ES-I3 (cell line): ENCODE results near the gene NFAT5.
"Not testable (repeated sequence)": the region's sequence is repeated elsewhere in the genome, so short reads cannot be mapped to it uniquely, and the experiment has no call there.

ENCODE experiments used
- H3K36me3 ChIP-seq: 2 replicates; pipeline ENCODE4 v1.6.1; 2013; ENCODE audit warnings: mild to moderate bottlenecking, low read length, control low read depth, moderate library complexity; ENCODE audit not compliant: insufficient read depth
- H3K4me1 ChIP-seq: 2 replicates; pipeline ENCODE4 v1.6.1; 2013; ENCODE audit warnings: mild to moderate bottlenecking, control low read depth, low read length; ENCODE audit not compliant: insufficient read depth
- H3K9ac ChIP-seq: 2 replicates; pipeline ENCODE4 v1.6.1; 2013; ENCODE audit warnings: low read depth, mild to moderate bottlenecking, low read length, moderate library complexity
- H3K9me3 ChIP-seq: 2 replicates; pipeline ENCODE4 v1.6.1; 2013; ENCODE audit warnings: mild to moderate bottlenecking, low read length, moderate library complexity; ENCODE audit not compliant: control insufficient read depth, insufficient read depth

The NFAT5 gene

DNA sequence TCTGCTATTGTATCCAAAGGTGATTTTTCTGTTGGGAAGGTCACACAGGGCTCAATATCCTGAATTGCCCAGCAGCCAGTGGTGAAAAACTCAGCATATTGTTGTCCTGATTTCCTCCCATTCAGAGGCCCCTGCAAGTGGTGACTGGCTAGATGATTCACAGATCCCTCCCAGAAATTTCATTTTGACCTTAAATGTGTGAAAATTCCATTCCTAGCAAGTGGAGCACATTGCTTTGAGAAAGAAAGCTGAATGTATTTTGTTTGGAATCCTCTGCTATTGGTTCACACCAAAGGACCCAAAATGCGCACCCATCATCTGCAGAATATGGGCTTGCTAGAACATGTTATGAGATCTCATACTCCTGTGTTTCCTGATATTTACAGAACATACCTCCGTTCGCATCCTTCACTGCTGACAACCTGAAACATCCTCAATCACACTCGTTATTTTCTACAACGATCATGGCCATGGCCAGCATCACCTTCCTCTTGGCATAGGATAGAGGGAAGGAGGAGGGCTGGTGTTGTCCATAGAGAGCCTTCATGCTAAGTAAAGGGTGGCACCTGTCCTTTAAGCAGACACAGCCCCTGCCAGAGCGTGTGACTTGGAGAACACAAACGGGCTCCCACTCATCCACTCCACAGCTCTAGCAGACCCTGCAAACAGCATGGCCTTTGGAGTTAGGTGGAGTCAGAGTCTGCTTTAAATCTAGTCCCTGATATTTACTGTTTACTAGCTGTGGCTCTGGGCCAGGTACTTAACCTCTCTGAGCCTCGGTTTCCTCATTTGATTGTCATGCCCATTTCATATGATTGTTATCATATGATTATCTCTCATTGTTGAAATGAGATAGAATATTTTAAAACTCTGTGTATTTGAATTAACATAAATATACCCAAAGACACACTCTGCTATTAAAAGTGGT, 30.4 kb upstream of the NFAT5 start:
- no peaks in the 10 kb centered on the region for H3K36me3 ChIP-seq
- no peaks in the 10 kb centered on the region for H3K9me3 ChIP-seq
- no peak overlapping the region for H3K9ac ChIP-seq
- H3K4me1 ChIP-seq: peaks cover 15% of the 10 kb centered on the region

DNA sequence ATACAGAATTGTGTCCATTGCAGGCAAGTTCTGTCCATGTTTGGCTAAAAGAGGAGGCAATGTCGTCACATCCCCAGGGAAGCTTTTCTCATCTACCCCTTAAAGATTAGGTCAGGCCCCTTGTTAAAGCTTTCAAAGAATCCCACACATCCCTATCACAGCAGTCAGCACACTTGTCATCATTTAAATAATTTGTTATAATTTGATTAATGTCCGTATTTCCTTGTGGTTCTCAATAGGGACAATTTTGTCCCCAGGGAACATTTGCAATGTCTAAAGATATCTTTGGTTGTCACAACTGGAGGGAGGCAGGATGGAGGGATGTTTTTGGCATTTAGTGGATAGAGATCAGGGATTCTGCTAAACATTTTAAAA, 28.1 kb upstream of the NFAT5 start:
- Histone ChIP-seq H3K9ac (no peak overlapping the region), H3K9me3 (no peaks in the 10 kb centered on the region), H3K4me1 (peaks cover 3% of the 10 kb centered on the region; the same call in 1 of the 2 replicates), H3K36me3 (no peaks in the 10 kb centered on the region)

DNA sequence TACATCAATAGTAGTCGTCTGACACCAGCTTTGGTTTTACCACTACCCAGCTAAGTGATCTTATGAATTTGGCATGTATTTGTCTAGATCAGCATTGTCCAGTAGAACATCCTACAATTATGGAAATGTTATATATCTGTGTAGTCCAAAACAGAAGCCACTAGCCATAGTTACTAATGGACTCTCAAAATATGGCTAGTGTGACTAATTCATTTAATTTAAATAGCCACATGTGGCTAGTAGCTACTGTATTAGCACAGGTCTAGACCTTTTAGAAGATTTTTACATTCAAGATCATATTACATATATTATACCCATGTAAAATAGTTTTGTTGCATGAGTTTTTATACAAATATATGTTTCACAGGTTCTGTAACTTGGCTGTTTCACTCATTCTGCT, 27.0 kb upstream of the NFAT5 start:
- H3K9me3 ChIP-seq: no peaks in the 10 kb centered on the region
- no peaks in the 10 kb centered on the region for H3K36me3 ChIP-seq
- no peak overlapping the region for H3K9ac ChIP-seq
- peaks cover 3% of the 10 kb centered on the region; the same call in 1 of the 2 replicates for H3K4me1 ChIP-seq

DNA sequence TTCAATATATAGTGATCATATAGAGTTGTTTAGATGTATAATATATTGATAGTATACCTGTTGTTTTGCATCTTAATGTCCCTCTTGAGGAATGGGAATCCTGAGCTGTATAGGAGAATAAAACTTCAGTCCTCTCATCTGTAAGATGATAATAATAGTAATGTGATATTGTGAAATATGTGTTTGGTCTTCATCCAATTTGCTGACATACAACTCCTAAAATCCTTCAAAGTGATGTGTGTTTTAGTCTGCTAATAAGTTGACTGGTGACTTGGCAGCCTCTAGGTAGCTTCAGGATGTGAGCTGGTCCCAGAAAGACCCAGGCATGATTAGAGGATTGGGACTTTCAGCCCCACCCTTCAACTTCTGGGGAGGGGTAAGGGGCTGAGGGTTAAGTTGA, 22.8 kb upstream of the NFAT5 start:
- no peak overlapping the region for H3K9ac ChIP-seq
- no peaks in the 10 kb centered on the region for H3K4me1 ChIP-seq
- no peaks in the 10 kb centered on the region for H3K9me3 ChIP-seq
- no peaks in the 10 kb centered on the region for H3K36me3 ChIP-seq

DNA sequence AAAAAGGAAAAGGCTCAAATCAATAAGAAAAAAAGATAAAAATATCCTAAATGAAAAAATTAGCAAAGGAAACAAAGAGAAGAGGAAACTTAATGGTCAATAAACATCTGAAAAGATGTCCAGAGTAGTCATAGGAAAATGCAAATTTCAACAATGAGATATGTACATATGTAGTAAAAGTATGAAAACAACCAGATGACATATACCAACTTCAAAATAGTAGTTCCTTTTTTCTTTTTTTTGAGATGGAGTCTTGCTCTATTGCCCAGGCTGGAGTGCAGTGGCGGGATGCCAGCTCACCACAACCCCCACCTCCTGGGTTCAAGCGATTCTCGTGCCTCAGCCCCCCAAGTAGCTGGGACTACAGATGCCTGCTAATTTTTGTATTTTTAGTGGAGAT, 21.7 kb upstream of the NFAT5 start:
- Histone ChIP-seq H3K9me3 (no peaks in the 10 kb centered on the region), H3K9ac (no peak overlapping the region), H3K4me1 (no peaks in the 10 kb centered on the region), H3K36me3 (no peaks in the 10 kb centered on the region)

DNA sequence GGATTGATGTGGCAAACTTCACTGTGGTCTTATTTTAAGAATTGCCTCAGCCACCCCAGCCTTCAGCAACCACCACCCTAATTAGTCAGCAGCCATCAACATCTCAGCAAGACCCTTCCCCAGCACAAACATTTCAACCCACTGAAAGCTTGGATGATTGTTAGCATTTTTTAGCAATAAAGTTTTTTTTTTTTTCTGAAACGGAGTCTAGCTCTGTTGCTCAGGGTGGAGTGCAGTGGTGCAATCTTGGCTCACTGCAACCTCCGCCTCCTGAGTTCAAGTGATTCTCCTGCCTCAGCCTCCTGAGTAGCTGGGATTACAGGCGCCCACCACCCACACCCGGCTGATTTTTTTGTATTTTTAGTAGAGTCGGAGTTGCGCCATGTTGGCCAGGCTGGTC, 19.1 kb upstream of the NFAT5 start:
- H3K9ac ChIP-seq, H3K36me3 ChIP-seq, H3K9me3 ChIP-seq, H3K4me1 ChIP-seq: not testable (repeated sequence)

DNA sequence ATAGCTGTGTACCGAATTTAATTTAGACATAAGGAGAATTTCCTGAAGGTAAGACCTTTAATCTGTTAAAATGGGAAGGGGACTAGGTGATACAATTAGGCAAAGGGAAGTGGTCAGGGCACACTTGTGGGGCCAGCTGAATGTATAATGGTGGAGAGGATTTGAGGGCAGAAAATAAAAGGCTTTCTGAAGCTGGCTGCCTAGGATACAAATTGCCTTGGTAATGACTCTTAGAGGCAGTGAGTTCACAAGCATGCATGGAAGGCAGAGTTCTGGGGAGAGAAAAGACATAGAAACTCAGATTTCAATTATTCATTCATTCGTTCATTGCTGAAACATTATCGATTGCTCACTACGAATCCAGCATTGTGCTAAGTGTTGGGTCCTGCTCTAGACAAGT, 12.4 kb upstream of the NFAT5 start:
- Histone ChIP-seq H3K36me3 (no peaks in the 10 kb centered on the region), H3K4me1 (no peaks in the 10 kb centered on the region), H3K9me3 (0 out of 2 replicates have a peak, but pooled peaks cover 4% of the 10 kb centered on the region), H3K9ac (no peak overlapping the region)

DNA sequence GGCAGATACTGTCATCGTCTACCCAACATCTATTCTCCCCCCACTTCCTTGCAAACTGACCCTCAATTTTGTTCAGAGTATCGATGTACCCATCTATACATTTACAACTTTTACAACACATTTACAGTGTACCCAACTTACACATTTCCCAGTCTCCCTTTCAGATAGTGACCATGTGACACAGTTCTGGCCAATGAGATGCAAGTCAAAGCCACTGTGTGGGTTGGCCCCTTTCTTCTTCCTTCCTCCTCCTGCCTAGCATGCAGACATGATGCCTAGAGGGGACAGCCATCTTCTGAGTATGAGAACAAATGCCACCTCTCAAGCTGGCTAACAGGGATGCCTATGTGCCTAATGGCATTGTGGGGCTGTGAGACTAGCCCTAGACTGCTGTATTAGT, 11.3 kb upstream of the NFAT5 start:
- no peaks in the 10 kb centered on the region for H3K4me1 ChIP-seq
- no peaks in the 10 kb centered on the region for H3K36me3 ChIP-seq
- H3K9ac ChIP-seq: no peak overlapping the region
- H3K9me3 ChIP-seq: 0 out of 2 replicates have a peak, but pooled peaks cover 4% of the 10 kb centered on the region

DNA sequence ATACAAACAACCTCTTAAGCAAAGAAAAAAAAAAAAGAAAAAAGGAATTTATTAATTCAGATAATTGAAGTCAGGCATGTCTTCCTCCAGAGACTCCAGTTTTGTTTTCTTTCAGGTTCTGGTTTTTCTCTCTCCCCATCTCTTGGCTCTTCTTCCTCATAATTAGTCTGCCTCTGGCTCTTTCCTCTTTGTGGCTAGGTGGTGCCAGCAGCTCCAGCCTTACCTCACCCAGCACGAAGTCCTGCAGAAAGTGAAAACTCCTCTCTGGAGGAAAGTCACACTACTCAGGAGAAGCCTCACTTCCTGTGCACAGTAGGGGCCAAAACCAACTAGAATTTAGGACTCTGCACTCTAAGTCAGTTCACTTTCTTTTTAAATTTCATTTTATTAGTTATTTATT, 10.3 kb upstream of the NFAT5 start:
- Histone ChIP-seq H3K9ac (no peak overlapping the region), H3K36me3 (no peaks in the 10 kb centered on the region), H3K9me3 (0 out of 2 replicates have a peak, but pooled peaks cover 4% of the 10 kb centered on the region), H3K4me1 (no peaks in the 10 kb centered on the region)

DNA sequence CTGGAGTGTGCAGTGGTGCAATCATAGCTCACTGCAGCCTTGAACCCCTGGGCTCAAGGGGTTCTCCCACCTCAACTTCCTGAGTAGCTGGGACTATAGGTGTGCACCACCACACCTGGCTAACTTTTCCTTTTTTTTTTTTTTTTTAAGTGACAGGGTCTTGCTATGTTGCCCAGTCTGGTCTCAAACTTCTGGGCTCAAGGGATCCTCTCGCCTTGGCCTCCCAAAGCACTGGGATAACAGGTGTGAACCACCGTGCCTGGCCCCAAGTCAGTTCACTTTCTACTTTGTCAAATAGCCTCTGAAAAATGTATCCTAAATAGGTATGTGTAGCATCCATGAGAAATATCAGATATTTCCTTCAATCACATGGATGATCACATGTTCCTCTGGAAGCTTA, 9.9 kb upstream of the NFAT5 start:
- H3K36me3 ChIP-seq: no peaks in the 10 kb centered on the region
- H3K9ac ChIP-seq: no peak overlapping the region
- H3K4me1 ChIP-seq: no peaks in the 10 kb centered on the region
- 0 out of 2 replicates have a peak, but pooled peaks cover 4% of the 10 kb centered on the region for H3K9me3 ChIP-seq

DNA sequence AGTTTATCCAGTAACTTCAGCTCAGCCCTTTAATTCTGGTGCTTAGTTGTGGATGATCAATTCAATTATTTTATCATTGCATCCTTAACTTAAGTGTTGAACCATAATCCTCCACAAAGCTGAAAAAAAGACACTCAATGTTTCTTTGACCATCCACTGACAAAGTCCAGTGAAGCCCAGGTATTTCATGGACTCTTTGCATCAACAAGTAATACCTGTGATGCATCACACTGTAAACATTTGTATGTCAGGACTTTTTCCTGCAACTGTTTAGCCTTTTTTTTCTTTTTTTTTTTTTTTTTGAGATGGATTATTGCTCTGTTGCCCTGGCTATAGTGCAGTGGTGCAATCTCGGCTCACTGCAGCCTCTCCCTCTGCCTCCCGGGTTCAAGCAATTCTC, 6.6 kb upstream of the NFAT5 start:
- H3K36me3 ChIP-seq: no peaks in the 10 kb centered on the region
- H3K4me1 ChIP-seq: peaks cover 5% of the 10 kb centered on the region; the same call in 1 of the 2 replicates

DNA sequence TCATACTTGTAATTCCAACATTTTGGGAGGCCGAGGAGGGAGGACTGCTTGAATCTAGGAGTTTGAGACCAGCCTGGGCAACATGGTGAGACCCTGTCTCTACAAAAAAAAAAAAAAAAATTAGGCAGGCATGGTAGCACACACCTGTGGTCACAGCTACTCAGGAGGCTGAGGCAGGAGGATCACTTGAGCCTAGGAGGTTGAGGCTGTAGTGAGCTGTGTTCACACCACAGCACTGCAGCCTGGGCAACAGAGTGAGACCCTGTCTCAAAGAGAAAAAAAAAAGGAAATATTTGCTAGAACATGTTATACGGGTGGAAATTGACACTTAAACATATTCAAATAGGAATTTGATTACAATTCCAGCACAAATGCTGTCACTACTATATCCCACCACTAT, 4.4 kb upstream of the NFAT5 start:
- not testable (repeated sequence) for H3K4me1 ChIP-seq, H3K9me3 ChIP-seq, H3K9ac ChIP-seq, H3K36me3 ChIP-seq

More for the DNA sequence above, 6.6 kb upstream of the NFAT5 start:
- no peak overlapping the region for H3K9ac ChIP-seq
- 0 out of 2 replicates have a peak, but pooled peaks cover 4% of the 10 kb centered on the region for H3K9me3 ChIP-seq

DNA sequence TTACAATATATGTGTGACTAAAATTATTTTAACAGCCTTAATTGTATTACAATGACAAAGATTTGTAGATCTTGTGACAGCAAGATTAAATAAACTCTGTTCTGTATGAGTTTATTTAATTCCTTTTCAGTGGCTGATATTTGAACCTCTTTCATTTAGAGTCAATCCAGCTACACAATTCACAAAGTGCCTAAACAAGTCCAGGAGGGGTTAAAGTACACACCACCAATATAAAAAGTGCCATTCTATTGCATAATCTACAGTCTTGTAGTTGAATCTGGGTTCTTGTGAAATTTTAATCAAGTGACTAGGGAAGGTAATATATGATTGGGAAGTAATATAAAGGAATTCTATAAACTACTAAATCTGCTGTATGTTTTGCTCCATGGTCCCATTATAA, 3.9 kb upstream of the NFAT5 start:
- 0 out of 2 replicates have a peak, but pooled peaks cover 4% of the 10 kb centered on the region for H3K9me3 ChIP-seq
- H3K4me1 ChIP-seq: peaks cover 5% of the 10 kb centered on the region; the same call in 1 of the 2 replicates
- no peaks in the 10 kb centered on the region for H3K36me3 ChIP-seq
- no peak overlapping the region for H3K9ac ChIP-seq

DNA sequence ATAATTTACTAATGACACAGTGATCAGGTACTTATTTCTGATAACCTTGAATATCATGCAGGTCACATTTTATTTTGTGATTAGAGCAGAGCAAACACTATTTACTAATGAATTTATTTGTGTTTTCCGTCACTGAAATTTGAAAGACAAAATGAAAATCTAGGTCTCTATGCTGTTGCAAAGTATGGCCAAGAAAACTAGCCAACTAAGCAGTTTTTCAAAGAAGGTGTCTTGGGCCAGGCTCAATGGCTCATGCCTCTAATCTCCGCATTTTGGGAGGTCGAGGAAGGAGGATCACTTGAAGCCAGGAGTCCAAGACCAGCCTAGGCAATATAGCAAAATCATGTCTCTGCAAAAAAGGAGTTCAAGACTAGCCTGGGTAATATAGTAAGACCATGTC, 3.0 kb upstream of the NFAT5 start:
- H3K9ac ChIP-seq: no peak overlapping the region
- no peaks in the 10 kb centered on the region for H3K36me3 ChIP-seq
- H3K4me1 ChIP-seq: peaks cover 5% of the 10 kb centered on the region; the same call in 1 of the 2 replicates
- no peaks in the 10 kb centered on the region for H3K9me3 ChIP-seq
